Gastroesophageal sphincter (tissue), 4 donors: Measurements from ENCODE around the gene RGS21. TPM values are rescaled to one million over a fixed set of nuclear protein-coding genes. Genes with fewer than 3 reads are reported as not detected.

ENCODE experiments used
- ATAC-seq: fragments of 150-250 bp; one replicate; pipeline ENCODE4 v1.9.1; 2016; ENCODE audit warnings: mild to moderate bottlenecking, moderate library complexity
- H3K27ac ChIP-seq, 4 donors: fragments of 200-600 bp; sonication (generic) in 3 of 4; 1 replicate in 3 of 4; 2 replicates in 1 of 4; pipeline ENCODE4 v1.5.1; 2016 to 2019
- H3K27me3 ChIP-seq: fragments of 200-600 bp; sonication (generic); one replicate; pipeline ENCODE4 v1.5.1; 2019
- H3K36me3 ChIP-seq, 2 donors: fragments of 200-600 bp; sonication (generic); one replicate each; pipeline ENCODE4 v1.5.1; 2019; ENCODE audit warnings: control low read depth in 1 of 2
- H3K4me1 ChIP-seq, 3 donors: fragments of 200-600 bp; sonication (generic); 1 replicate in 2 of 3; 2 replicates in 1 of 3; pipeline ENCODE4 v1.5.1; 2016 to 2019; ENCODE audit warnings: control low read depth in 2 of 3
- H3K4me3 ChIP-seq, 2 donors: fragments of 200-600 bp; sonication (generic); one replicate each; pipeline ENCODE4 v1.5.1; 2019; ENCODE audit warnings: mild to moderate bottlenecking in 1 of 2, moderate library complexity in 1 of 2
- H3K9me3 ChIP-seq, 3 donors: fragments of 200-600 bp; sonication (generic); one replicate each; pipeline ENCODE4 v1.5.1; 2017 to 2019; ENCODE audit warnings: control low read depth in 2 of 3
- EP300 ChIP-seq: sonication (generic); formaldehyde crosslinking; IDR thresholded peaks from one replicate; pipeline ENCODE4 v1.6.1; 2017; ENCODE audit warnings: antibody characterized with exemption, mild to moderate bottlenecking
- POLR2A ChIP-seq, 2 donors: fragments of 450-650 bp; IDR thresholded peaks; one replicate each; pipeline ENCODE4 v1.6.1; 2017; ENCODE audit warnings: antibody characterized with exemption in 2 of 2, mild to moderate bottlenecking in 2 of 2, moderate library complexity in 1 of 2
- POLR2AphosphoS5 ChIP-seq: sonication (generic); formaldehyde crosslinking; IDR thresholded peaks from one replicate; pipeline ENCODE4 v1.6.1; 2017; ENCODE audit warnings: antibody characterized with exemption
- WGBS, 2 donors: methylation state at CpG; one replicate each; pipeline ENCODE4 v1.1.5; 2018; ENCODE audit warnings: low coverage in 1 of 2; 5-methylcytosine and 5-hydroxymethylcytosine counted together
- total RNA-seq, 4 donors: library from RNA; depleted of rRNA; stranded (reverse); fragments of >200 nt; gene quantifications; one replicate each; pipeline ENCODE4 v1.1.0, GENCODE V29; 2016
- TF ChIP-seq, protein P1 (sequence below), 4 experiments: fragments of 200-600 bp in 2 of 4; fragments of 450-650 bp in 2 of 4; sonication (generic) in 1 of 4; IDR thresholded peaks; one replicate each; pipeline ENCODE4 v1.5.1; 2017 to 2019; ENCODE audit warnings: antibody characterized with exemption in 4 of 4, mild to moderate bottlenecking in 2 of 4, moderate library complexity in 2 of 4

The RGS21 gene
- total RNA-seq, 4 donors from 2014 or later: not detected

GRCh38 chr1:192399161-192399560, 82.4 kb downstream of the RGS21 start:
- WGBS, 2 donors: 49 to 76% methylated on average over 4 of the region's 4 CpGs
- no peak for ATAC-seq
- Histone ChIP-seq H3K9me3 (no peaks in the 10 kb centered on the region), H3K4me1 (peaks cover 0 to 13% (median 0%) of the 10 kb centered on the region in 3 donors), H3K27me3 (no peaks in the 10 kb centered on the region), H3K36me3 (no peaks in the 10 kb centered on the region), H3K4me3 (no peak overlapping the region), H3K27ac (no peak overlapping the region)
- TF ChIP-seq POLR2A (IDR thresholded peaks at IDR 0.05): no peak
- no peak for TF ChIP-seq EP300

GRCh38 chr1:192401825-192402224, 85.0 kb downstream of the RGS21 start:
- H3K27me3 ChIP-seq: no peaks in the 10 kb centered on the region
- WGBS, 2 donors: 7 to 17% methylated on average over 1 of the region's 1 CpG
- no peaks in the 10 kb centered on the region for H3K36me3 ChIP-seq
- H3K27ac ChIP-seq: no peak overlapping the region
- peaks cover 0 to 13% (median 0%) of the 10 kb centered on the region in 3 donors for H3K4me1 ChIP-seq
- TF ChIP-seq POLR2A (IDR thresholded peaks at IDR 0.05) (no peak), EP300 (no peak), POLR2AphosphoS5 (no peak)
- TF ChIP-seq, protein P1, sequence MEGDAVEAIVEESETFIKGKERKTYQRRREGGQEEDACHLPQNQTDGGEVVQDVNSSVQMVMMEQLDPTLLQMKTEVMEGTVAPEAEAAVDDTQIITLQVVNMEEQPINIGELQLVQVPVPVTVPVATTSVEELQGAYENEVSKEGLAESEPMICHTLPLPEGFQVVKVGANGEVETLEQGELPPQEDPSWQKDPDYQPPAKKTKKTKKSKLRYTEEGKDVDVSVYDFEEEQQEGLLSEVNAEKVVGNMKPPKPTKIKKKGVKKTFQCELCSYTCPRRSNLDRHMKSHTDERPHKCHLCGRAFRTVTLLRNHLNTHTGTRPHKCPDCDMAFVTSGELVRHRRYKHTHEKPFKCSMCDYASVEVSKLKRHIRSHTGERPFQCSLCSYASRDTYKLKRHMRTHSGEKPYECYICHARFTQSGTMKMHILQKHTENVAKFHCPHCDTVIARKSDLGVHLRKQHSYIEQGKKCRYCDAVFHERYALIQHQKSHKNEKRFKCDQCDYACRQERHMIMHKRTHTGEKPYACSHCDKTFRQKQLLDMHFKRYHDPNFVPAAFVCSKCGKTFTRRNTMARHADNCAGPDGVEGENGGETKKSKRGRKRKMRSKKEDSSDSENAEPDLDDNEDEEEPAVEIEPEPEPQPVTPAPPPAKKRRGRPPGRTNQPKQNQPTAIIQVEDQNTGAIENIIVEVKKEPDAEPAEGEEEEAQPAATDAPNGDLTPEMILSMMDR (IDR thresholded peaks at IDR 0.05): no peak
- H3K4me3 ChIP-seq: no peak overlapping the region
- H3K9me3 ChIP-seq: no peaks in the 10 kb centered on the region
- ATAC-seq: no peak

DNA sequence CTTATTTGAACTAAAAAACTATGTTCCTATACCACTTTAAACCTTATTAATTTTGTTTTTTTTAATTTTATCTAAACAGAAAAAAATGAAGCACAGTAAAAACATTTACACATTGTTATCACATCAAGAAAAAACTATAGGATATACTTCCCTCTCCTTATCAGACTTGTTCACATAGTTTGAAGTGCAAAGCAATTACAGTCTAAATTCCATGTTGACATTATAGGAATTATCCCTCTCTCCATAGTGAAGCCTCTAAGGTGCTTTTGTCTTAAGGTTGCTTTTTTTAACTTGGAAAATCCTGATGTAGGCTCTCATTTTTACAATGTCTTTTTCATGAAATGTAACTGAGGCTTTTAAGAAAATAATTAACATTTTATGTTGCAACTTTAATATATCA, 85.8 kb downstream of the RGS21 start:
- H3K27ac ChIP-seq: no peak overlapping the region
- TF ChIP-seq POLR2AphosphoS5 (no peak), EP300 (no peak), POLR2A (IDR thresholded peaks at IDR 0.05) (no peak)
- TF ChIP-seq, protein P1 (IDR thresholded peaks at IDR 0.05): no peak

GRCh38 chr1:192407206-192407605, 90.4 kb downstream of the RGS21 start:
- ATAC-seq: no peak
- Histone ChIP-seq H3K36me3 (no peaks in the 10 kb centered on the region), H3K4me3 (no peak overlapping the region), H3K27me3 (no peaks in the 10 kb centered on the region), H3K9me3 (no peaks in the 10 kb centered on the region), H3K27ac (no peak overlapping the region), H3K4me1 (peaks cover 0 to 5% (median 0%) of the 10 kb centered on the region in 3 donors)
- TF ChIP-seq EP300: no peak
- no peak for TF ChIP-seq POLR2AphosphoS5
- TF ChIP-seq, protein P1 (IDR thresholded peaks at IDR 0.05): no peak
- TF ChIP-seq POLR2A (IDR thresholded peaks at IDR 0.05): no peak
- WGBS, 2 donors: 46 to 67% methylated on average over 3 of the region's 3 CpGs

More for the DNA sequence above, 85.8 kb downstream of the RGS21 start:
- H3K27me3 ChIP-seq: no peaks in the 10 kb centered on the region
- H3K36me3 ChIP-seq: no peaks in the 10 kb centered on the region
- H3K4me1 ChIP-seq: peaks cover 0 to 13% (median 0%) of the 10 kb centered on the region in 3 donors
- no peak overlapping the region for H3K4me3 ChIP-seq
- no peaks in the 10 kb centered on the region for H3K9me3 ChIP-seq
- ATAC-seq: no peak

Other genes with a start within 250 kb of the RGS21 start
- gene RGS18, start 158.5 kb upstream of the RGS21 start, total RNA-seq: 1 to 10 TPM in 2 of 4 donors, under 1 TPM in 2; 0.47 to 3.8 (median 2.1) TPM